MM.1S (cell line): ENCODE results near the gene RPS6KA4.

Experiments used
- CTCF ChIP-seq: fragments of 300-600 bp; sonication (generic); IDR thresholded peaks from 2 replicates; pipeline ENCODE4 v1.5.1; 2016; ENCODE audit warnings: antibody characterized with exemption, low read length, mixed read lengths
- EZH2 ChIP-seq: fragments of 300-600 bp; sonication (generic); optimal IDR thresholded peaks from 2 replicates; pipeline ENCODE3; 2017; ENCODE audit warnings: low read depth, mild to moderate bottlenecking, antibody characterized with exemption, low read length, mixed read lengths
- EZH2phosphoT487 ChIP-seq: fragments of 300-600 bp; sonication (generic); IDR thresholded peaks from 2 replicates; pipeline ENCODE4 v1.6.1; 2018; ENCODE audit warnings: antibody characterized with exemption, low read length

GRCh38 chr11:64349025-64349387, 10.0 kb upstream of the RPS6KA4 start:
- TF ChIP-seq CTCF = no peak
- no peak for TF ChIP-seq EZH2phosphoT487
- no peak for TF ChIP-seq EZH2
